ENCODE results near the gene BCL7B.
"Not testable (repeated sequence)": the region's sequence is repeated elsewhere in the genome, so short reads cannot be mapped to it uniquely, and the experiment has no call there.

The BCL7B gene

DNA sequence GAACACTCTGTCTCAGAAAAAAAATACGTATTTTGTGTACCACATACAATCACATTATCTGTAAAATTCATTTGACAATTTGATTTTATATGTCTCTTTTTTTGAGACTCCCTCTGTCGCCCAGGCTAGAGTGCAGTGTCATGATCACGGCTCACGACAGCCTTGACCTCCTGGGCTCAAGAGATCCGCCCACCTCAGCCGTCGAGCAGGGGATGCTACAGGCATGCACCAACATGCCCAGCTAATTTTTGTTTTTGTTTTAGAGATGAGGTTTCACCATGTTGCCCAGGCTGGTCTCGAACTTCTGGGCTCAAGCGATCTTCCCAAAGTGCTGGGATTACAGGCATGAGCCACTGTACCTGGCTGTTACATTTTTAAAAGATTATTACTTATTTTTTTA lies 23.7 kb downstream of the BCL7B start:
- DNase-seq (ENCODE audit: low spot score), result no peak

DNA sequence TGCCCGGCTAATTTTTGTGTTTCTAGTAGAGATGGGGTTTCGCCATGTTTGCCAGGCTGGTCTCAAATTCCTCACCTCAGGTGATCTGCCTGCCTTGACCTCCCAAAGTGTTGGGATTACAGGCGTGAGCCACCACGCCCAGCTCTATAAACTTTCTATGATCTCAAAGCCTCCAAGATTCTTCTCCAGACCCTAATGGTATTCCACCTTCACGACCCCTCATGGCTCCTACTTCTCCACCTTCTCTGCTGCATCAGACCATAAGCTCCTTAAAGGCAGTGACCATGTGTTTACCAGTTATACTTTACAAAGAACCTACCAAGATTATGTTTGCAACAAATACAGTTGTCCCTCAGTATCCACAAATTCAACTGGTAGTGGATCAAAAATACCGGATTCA lies 25.3 kb downstream of the BCL7B start:
- no peak for DNase-seq (ENCODE audit: low spot score)

DNA sequence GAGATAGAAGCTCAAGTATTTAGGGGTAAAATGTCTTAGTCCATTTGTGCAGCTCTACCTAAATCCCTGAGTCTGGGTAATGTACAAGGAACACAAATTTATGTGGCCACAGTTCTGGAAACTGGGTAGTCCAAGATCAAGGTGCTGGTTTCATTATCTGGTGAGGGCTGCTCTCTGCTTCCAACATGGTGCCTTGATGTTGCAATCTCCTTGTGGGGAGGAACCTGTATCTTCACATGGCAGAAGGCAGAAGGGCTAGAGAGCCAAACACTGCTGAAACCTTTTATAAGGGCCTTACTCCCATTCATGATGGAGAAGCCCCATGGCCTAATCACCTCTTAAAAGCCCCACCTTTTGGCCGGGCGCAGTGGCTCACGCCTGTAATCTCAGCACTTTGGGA lies 26.7 kb downstream of the BCL7B start:
- DNase-seq (ENCODE audit: low spot score), result no peak

DNA sequence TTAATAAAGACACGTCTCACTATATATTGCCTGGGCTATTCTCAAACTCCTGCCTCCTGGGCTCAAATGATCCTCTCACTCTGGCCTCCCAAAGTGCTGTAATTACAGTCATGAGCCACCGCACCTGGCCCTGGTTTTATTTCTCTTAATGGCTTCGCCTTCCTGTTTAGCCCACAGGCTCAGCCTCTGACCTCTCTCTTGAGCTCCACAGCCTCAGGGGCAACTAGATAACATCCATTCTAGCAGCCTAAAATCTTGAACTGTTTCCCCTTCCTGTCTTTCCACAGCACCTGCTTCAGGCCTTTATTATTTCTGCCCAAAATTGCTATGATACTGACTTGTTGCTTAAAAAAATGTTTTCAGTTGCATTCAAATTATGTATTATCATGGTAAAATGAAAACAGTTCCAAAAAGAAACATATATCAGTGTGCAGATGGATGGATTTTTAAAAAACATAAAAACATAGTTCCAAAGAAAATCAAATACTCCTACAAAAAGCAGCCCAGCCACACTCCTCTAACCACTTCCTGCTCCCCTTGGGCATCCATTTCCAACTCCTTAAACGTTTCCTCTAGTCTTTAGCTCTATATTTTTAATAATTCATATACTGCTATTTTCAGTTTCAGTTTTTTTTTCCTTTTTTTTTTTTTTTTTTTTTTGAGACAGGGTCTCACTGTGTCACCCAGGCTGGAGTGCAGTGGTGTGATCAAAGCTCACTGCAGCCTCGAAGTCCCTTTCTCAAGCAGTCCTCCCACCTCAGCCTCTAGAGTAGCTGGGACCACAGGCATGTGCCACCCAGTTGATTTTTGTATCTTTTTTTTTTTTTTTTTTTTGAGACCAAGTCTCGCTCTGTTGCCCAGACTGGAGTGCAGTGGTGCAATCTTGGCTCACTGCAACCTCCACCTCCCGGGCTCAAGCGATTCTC lies 30.3 kb downstream of the BCL7B start:
- no peak for DNase-seq (ENCODE audit: low spot score)

DNA sequence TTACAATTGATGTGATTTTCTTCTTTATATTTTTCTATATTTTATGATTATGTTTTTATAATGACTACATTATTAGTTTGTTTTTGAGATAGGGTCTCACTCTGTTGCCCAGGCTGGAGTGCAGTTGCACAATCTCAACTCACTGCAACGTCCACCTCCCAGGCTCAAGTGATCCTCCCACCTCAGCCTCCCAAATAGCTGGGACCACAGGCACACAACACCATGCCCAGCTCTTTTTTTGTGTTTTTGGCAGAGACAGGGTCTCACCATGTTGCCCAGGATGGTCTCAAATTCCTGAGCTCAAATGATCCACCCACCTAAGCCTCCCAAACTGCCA lies 31.4 kb downstream of the BCL7B start:
- not testable (repeated sequence) for DNase-seq (ENCODE audit: low spot score)

DNA sequence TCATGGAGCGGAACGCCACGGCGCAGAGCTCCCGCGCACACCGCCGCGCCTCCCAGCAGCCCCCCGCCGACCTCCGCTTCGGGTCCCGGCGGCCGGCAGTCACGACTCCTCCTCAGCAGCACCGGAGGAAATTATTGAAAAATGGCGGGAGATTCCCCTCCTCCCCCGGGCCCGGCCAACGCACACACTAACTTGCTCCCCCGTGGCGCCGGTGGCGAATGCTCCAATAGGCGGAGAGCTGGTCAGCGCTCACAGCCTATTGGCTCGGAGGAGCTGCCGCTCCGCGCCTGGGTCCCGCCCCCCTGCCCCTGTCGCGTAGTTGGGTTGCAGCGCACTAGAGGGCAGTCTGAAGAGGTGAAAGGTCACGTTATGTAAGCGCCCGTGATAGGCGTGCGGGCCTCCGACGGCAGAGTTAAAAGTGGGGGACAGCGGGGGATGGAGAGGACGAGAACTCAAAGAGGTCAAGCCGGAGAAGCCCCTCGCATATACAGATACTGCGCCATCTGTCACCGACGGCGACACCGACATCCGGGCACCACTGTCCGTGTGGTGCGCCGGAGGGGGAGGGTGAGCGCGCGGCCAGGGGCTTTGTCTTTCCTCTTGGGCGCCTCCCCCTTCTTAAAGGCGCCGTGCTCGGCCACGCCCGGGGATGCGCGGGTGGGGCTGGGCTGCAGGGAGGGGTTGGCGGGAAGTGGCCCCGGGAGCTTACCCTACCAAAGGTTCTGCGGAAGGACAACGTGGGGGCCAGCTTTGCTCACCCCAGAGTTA lies 35.2 kb downstream of the BCL7B start, which contains the start of gene BAZ1B:
Gene BAZ1B (minus strand): TSS at position 189 of the 768 bp plus-strand sequence. CDS start 360 bp downstream, outside the sequence.
- peak; percentile 98 for DNase-seq (ENCODE audit: low spot score)

DNA sequence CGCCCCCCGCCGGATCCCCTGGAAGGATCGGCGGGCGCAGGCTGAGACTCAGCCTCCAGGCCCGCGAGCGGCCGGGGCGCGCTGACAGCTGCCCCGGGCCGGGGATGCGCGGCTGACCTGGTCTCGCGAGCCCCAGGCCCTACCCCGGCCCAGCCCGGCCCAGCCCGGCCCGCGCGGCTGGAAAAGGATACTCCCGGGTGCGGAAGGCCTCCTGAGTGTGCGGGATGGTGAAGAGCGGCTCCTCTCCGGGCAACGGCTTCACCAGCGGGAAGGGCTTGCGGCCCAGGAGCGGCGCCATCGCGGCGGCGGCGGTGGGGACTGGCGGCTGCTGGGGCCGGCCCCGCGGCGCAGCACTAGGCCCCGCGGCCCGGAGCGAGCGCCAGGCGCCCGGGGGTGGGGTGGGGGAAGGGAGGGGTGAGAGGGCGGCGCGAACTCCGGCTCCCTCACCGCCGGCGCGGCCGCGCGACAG lies 35.8 kb downstream of the BCL7B start:
- no peak for DNase-seq (ENCODE audit: low spot score)

DNA sequence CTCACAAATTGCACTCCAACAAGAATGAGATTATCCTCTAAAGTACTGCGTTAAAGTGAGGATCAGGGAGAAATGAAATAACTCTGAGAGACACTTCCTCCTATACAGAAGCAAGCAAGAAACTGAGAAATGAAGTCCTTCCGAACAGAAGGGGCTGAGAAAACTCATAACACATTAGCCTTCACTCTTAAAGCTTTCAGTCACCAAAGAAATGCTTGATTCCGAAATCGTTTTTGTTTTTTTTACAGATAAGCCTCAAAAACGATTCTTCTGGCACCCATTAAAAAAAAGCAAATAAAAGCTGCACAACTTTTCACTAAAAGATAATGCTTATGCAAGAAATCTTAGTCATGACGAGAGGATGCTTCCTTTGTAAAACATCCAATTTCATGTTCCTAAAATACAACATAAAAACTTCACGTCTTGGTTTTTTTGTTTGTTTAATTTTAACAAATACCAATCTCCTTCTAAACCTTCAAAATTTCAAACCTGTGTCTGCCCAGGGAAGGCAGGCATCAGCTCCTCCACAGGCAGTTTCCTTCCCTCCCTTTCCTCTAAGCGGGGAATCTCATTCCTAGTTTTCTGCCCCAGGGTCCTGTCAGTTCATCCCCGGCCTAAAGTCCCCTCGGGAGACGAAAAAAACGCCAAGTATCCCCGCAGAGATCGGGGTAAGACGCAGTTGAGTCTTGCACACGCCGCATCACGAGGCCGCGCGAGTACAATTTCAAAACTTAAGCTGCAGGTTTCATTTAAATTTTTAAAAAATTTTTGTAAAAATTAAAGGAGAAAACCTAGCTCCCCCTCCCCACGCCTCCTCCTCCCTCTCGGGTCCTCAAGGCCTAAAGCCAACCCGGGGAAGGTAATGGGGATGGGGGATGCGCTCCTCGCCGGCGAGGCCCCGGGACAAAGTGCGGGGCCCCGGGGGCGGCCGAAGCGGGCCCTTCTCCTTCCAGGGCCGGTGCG lies 36.5 kb downstream of the BCL7B start:
- no peak for DNase-seq (ENCODE audit: low spot score)

DNA sequence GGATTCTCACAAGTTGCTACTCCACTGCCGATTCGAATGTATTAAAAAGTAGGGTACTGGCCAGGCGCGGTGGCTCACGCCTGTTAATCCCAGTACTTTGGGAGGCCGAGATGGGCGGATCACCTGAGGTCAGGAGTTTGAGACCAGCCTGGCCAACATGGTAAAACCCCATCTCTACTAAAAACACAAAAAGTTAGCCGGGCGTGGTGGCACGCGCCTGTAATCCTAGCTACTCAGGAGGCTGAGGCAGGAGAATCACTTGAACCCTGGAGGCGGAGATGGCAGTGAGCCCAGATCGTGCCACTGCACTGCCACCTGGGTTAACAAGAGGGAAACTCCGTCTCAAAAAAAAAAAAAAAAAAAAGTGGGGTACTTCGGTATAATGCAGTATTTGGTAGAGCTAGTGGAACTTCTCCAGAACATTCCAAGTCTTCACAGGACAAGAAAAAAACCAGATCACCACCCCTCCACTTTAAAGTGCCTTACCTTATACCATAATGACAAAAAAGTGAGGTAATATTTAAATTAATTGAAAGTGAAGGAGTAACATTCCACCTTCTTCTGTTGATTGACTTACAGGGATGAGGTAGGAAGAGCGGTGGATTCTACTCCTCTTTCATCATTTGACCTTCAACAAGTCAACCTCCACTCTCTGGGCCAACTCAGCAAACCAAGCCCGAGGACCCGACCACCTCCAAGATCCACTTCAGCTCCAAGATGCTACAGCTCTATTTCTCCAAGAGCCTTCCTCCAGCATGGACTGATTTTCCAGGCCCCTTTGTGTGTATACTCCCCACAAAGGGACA lies 37.4 kb downstream of the BCL7B start:
- DNase-seq (ENCODE audit: low spot score), result no peak

DNA sequence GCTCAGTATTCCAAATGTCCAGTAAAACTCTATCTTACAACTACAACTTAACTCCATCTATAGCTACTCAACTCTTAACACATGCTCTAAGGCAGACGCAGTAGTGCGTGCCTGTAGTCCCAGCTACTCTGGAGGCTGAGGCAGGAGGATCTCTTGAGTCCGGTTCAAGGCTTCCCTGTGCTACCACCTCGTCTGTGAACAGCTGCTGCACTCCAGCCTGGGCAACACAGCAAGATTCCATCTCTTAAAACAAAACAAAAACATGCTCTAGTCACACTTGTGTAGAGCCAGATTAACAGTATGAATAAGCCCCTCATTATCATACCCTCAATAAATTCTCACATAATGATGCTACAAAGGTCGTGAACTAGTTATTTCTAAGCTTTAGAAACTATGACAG lies 39.0 kb downstream of the BCL7B start:
- no peak for DNase-seq (ENCODE audit: low spot score)

DNA sequence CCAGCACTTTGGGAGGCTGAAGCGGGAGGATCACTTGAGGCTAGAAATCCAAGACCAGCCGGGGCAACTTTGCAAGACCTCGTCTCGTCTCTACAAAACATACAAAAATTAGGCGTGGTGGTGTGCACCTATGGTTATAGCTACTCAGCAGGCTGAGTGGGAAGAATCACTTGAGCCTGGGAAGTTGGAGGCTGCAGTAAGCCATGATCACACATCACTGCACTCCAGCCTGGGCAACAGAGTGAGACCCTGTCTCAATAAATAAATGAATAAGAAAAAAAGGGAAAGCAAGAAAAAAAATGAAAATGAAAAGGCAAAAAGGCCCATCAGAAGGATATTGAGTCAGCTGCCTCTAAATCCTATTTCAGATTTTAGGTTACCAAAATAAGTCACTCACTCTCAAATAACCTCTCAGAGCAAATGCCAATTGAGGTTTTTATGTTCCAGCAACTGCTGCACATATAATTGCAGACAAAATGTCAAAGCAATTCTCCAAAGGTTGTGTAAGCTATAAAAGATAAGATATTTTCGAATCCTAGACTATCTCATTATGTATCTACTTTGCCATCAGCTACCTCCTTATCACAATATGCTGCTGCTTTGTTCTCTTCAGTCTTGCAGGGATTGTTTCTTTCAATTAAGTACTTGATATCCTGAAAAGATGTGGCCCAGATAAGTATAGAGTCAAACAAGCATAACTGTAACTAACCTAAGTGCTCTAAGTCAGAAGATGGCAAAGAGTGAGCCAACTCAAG lies 40.1 kb downstream of the BCL7B start:
- DNase-seq (ENCODE audit: low spot score), result no peak

DNA sequence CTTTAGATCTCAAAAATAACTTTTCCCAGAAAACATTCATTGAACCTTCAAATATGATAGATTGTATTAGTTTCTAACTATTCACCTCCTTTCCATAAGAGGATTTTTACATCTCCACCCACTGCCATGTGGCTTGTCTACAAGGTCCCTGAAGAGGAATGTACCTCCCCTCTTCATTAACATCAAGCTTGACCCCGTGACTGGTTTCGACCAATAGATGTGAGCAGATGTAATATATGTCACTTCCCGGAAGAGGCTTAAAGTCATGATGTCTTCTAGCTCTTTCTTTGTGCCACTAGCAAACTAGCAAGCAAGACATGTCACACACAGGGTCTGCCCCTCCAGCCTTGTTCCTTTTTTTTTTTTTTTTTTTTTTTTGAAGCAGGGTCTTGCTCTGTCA lies 42.3 kb downstream of the BCL7B start:
- DNase-seq (ENCODE audit: low spot score), result no peak

DNA sequence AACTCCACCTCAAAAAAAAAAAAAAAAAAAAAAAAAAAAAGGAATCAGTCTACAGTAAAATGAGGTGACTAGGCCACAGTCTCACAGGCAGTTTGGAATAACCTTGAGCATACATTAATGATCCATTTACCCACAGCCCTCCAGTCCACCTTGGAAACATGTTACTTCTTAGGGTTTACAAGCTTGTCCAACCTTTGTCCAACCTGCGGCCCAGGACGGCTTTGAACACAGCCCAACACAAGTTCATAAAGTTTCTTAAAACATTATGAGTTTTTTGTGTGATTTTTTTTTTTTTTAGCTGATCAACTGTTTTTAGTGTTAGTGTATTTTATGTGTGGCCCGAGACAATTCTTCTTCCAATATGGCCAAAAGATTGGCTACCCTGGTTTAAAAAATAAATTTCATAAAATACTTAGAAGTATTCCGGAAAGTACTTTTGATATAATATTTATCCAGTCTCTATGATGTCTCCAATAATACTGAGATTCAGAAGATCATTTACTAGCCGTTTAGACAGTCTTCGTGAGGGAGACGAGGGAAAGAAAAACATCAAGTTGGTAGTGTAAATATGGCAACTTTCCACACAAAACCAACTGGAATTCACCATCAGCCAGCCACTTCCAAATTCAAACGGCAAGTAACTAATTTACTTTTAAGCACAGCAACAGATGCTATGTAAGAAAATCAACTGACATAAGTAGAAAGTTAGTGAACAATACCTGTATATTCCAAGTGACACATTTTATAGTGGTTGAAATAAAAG lies 45.3 kb downstream of the BCL7B start:
- DNase-seq (ENCODE audit: low spot score), result no peak

DNA sequence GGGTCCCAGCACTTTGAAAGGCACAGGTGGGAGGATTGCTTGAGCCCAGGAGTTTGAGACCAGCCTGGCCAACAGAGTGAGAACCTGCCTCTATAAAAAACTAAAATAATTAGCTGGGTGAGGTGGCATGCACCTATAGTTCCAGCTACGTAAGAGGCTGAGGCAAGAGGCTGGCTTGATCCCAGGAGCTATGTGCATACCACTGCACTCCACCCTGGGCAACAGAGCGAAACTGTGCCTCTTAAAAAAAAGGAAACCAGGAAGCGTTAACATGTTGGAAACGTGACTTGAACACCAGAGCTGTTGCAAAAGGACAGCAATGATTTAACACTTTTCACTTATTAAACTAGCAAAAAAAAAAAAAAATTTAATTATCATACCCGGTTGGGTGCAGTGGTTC lies 48.0 kb downstream of the BCL7B start:
- DNase-seq (ENCODE audit: low spot score), result no peak

DNA sequence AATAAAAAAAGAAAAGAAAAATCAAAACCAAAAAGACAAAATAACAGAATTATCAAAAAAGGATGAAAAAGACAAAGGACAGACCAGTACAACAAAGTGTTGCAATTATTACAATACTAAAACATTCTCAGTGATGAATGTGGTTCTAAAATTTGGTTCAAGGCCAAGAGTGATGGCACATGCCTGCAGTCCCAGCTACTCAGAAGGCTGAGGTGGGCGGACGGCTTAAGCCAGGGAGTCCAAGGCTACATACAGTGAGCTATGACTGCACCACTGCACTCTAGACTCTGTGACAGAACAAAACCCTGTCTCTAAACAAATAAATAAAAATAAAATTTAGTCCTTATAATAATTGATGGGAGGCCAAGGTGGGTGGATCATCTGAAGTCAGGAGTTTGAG lies 49.9 kb downstream of the BCL7B start:
- DNase-seq (ENCODE audit: low spot score), result no peak

DNA sequence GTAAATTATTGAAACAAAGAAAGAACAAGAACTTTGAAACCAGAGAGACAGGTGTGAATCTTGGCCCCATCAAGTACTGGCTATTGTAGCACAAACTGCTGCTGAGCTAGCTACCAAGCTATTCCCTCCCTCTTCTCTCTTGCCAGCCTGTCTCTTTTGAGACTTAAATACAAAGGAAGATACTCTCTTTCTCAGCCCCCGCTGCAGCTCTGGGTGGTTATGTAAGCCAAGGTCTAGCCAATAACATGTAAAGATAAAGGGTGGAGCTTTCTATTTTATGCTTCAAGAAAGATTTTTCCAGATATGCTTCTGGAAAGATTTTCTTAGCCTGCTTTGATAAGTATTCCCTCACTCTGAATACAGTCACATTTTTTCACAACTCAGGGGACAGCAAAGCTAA lies 52.6 kb downstream of the BCL7B start:
- no peak for DNase-seq (ENCODE audit: low spot score)

DNA sequence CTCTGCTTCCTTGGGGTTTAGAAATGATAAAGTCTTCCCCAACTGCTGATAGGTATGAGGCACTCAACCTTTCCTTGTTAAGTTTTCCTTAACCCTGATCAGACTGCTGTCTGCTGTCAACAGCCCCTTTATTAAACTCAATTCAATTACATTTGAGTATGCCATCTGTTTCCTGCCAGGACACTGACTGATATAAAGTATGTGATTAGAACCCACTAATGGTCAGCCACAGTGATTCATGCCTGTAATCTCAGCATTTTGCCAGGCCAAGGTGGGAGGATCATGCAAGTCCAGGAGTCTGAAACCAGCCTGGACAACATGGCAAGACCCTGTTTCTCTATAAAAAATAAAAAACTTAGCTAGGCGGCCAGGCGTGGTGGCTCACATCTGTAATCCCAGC lies 53.5 kb downstream of the BCL7B start:
- DNase-seq (ENCODE audit: low spot score), result no peak

DNA sequence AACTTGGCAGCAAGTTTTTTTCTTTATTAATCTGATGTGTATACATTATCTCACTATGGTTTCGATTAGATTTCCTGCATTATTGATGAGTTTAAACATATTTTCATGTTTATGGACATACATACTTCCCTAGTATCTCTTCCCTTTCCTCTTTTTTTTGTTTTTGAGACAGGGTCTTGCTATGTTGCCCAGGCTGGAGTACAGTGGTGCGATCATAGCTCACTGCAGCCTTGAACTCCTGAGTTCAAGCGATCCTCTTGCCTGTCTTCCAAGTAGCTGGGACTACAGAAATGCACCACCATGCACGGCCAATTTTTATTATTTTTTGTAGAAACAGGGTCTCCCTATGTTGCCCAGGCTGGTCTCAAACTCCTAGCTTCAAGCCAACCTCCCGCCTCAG lies 54.3 kb downstream of the BCL7B start:
- no peak for DNase-seq (ENCODE audit: low spot score)

DNA sequence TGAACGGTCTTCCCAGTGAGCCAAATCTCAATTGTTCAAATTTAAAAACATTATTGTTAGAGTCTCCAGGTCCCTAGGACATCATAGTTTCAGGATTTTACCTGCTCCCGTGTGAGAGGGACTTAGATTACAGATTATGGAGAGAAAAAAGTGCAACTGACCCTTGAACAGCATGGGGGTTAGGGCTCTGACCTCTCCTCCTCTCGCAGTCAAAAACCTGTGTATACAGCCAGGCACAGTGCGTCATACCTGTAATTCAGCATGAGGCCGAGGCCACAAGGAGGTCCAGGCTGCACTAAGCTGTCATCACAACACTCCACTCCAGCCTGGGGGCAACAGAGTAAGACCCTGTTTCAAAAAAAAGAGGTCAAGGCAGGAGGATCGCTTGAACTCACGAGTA lies 60.9 kb downstream of the BCL7B start:
- no peak for DNase-seq (ENCODE audit: low spot score)

DNA sequence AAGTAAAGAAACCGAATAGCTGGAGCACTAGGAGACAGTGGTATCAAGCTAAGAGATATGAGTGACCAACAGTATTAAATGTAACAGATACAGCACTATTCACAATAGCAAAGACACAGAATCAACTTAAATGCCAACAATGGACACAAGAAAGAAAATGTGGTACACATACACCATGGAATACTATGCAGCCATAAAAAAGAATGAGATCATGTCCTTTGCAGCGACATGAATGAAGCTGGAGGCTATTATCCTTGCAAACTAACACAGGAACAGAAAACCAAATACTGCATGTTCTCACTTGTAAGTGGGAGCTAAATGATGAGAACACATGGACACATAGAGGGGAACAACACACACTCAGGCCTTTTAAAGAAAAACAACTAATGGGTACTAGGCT lies 62.0 kb downstream of the BCL7B start:
- DNase-seq (ENCODE audit: low spot score), result not testable (repeated sequence)

All from COLO829 (cell line).